Neural progenitor cell (in vitro differentiated cells): ENCODE data around the gene CCDC136. TPM values are rescaled to one million over a fixed set of nuclear protein-coding genes. Genes with fewer than 3 reads are reported as not detected.
A peak's percentile ranks its signal among the peaks of the same experiment; 100 is the strongest.

Experiments
- DNase-seq: peaks from one replicate; pipeline ENCODE4 v3.0.0-alpha.2; 2016; ENCODE audit warnings: low spot score
- H2AFZ ChIP-seq: fragments of 200-600 bp; sonication (generic); replicated peaks from 2 replicates; pipeline ENCODE4 v1.6.1; 2016; ENCODE audit warnings: antibody characterized with exemption
- H3F3A ChIP-seq: fragments of 200-600 bp; sonication (generic); 2 replicates; pipeline ENCODE4 v1.6.1; 2016; ENCODE audit warnings: antibody characterized with exemption, low read depth
- H3K27ac ChIP-seq: fragments of 200-600 bp; sonication (generic); 2 replicates; pipeline ENCODE4 v1.5.1; 2016; ENCODE audit warnings: mild to moderate bottlenecking
- H3K27me3 ChIP-seq: fragments of 200-600 bp; sonication (generic); 2 replicates; pipeline ENCODE4 v1.6.1; 2016; ENCODE audit warnings: mild to moderate bottlenecking, moderate library complexity
- H3K36me3 ChIP-seq: fragments of 200-600 bp; sonication (generic); 2 replicates; pipeline ENCODE4 v1.5.1; 2016
- H3K4me1 ChIP-seq: fragments of 200-600 bp; sonication (generic); 2 replicates; pipeline ENCODE4 v1.6.1; 2016; ENCODE audit warnings: mixed run types
- H3K4me2 ChIP-seq: fragments of 200-600 bp; sonication (generic); 2 replicates; pipeline ENCODE4 v1.6.1; 2016
- H3K4me3 ChIP-seq: fragments of 200-600 bp; sonication (generic); 2 replicates; pipeline ENCODE4 v1.5.1; 2016
- H3K79me2 ChIP-seq: fragments of 200-600 bp; sonication (generic); 2 replicates; pipeline ENCODE4 v1.6.1; 2016; ENCODE audit warnings: low read depth
- H3K9ac ChIP-seq: fragments of 200-600 bp; sonication (generic); 2 replicates; pipeline ENCODE4 v1.6.1; 2016
- H3K9me3 ChIP-seq: fragments of 200-600 bp; sonication (generic); 2 replicates; pipeline ENCODE4 v1.5.1; 2016; ENCODE audit warnings: low read depth
- H4K20me1 ChIP-seq: fragments of 200-600 bp; sonication (generic); 2 replicates; pipeline ENCODE4 v1.6.1; 2016; ENCODE audit warnings: low read depth
- H3K27ac Mint-ChIP-seq: 3 replicates; pipeline ENCODE4 v1.8.0; 2021; ENCODE audit warnings: mixed read lengths
- H3K27me3 Mint-ChIP-seq: 2 replicates; pipeline ENCODE4 v1.8.0; 2022; ENCODE audit warnings: low read depth, mild to moderate bottlenecking, inconsistent platforms, moderate library complexity, mixed read lengths; ENCODE audit not compliant: insufficient read depth
- H3K36me3 Mint-ChIP-seq: 3 replicates; pipeline ENCODE4 v1.8.0; 2021; ENCODE audit warnings: mixed read lengths
- H3K4me1 Mint-ChIP-seq: 3 replicates; pipeline ENCODE4 v1.8.0; 2021; ENCODE audit warnings: mixed read lengths
- H3K4me3 Mint-ChIP-seq: 3 replicates; pipeline ENCODE4 v1.8.0; 2021; ENCODE audit warnings: mild to moderate bottlenecking, moderate library complexity, mixed read lengths
- H3K9me3 Mint-ChIP-seq: 3 replicates; pipeline ENCODE4 v1.8.0; 2020; ENCODE audit warnings: mixed read lengths
- CTCF ChIP-seq: fragments of 200-600 bp; sonication (generic); IDR thresholded peaks from 2 replicates; pipeline ENCODE4 v1.5.1; 2017; ENCODE audit warnings: antibody characterized with exemption, mild to moderate bottlenecking
- EZH2 ChIP-seq: fragments of 200-600 bp; sonication (generic); IDR thresholded peaks from 2 replicates; pipeline ENCODE4 v1.6.1; 2017; ENCODE audit warnings: antibody characterized with exemption, mild to moderate bottlenecking, moderate library complexity
- EZH2phosphoT487 ChIP-seq: fragments of 200-600 bp; sonication (generic); IDR thresholded peaks from 2 replicates; pipeline ENCODE4 v1.6.1; 2017; ENCODE audit warnings: antibody characterized with exemption
- total RNA-seq: library from RNA; depleted of rRNA; stranded (reverse); fragments of >200 nt; gene quantifications from 2 replicates; pipeline ENCODE4 v1.2.3, GENCODE V29; 2015; ENCODE audit warnings: low replicate concordance

Gene CCDC136
- total RNA-seq, 1 donor from 2014 or later, result 93.6 TPM

GRCh38 chr7:128845475-128845874, 53.7 kb downstream of the CCDC136 start:
- Histone ChIP-seq H3K4me1 (no peaks in the 10 kb centered on the region), H4K20me1 (no peaks in the 10 kb centered on the region), H3K36me3 (no peaks in the 10 kb centered on the region), H3K27ac (no peak overlapping the region), H3K9ac (no peak overlapping the region), H3K79me2 (no peaks in the 10 kb centered on the region), H3K4me3 (no peak overlapping the region), H3K27me3 (no peaks in the 10 kb centered on the region), H3K4me2 (no peak overlapping the region), H3K9me3 (no peaks in the 10 kb centered on the region), H2AFZ (no peak overlapping the region), H3F3A (peaks cover 5% of the 10 kb centered on the region)
- DNase-seq, result no peak
- Mint-ChIP-seq H3K9me3 (no peaks in the 10 kb centered on the region), H3K4me1 (no peaks in the 10 kb centered on the region), H3K36me3 (peaks cover 2% of the 10 kb centered on the region), H3K27ac (peak overlapping the region; percentile 38), H3K27me3 (peaks cover 2% of the 10 kb centered on the region), H3K4me3 (no peak overlapping the region)
- no peak for TF ChIP-seq CTCF
- no peak for TF ChIP-seq EZH2phosphoT487
- TF ChIP-seq EZH2, result no peak

GRCh38 chr7:128845987-128846386, 54.2 kb downstream of the CCDC136 start:
- Mint-ChIP-seq H3K4me1 (no peaks in the 10 kb centered on the region), H3K27me3 (peaks cover 2% of the 10 kb centered on the region), H3K4me3 (no peak overlapping the region), H3K27ac (no peak overlapping the region), H3K9me3 (no peaks in the 10 kb centered on the region), H3K36me3 (peaks cover 2% of the 10 kb centered on the region)
- Histone ChIP-seq H3K79me2 (no peaks in the 10 kb centered on the region), H4K20me1 (no peaks in the 10 kb centered on the region), H2AFZ (no peak overlapping the region), H3K4me1 (no peaks in the 10 kb centered on the region), H3K27me3 (no peaks in the 10 kb centered on the region), H3K4me3 (no peak overlapping the region), H3K4me2 (no peak overlapping the region), H3K27ac (no peak overlapping the region), H3F3A (peaks cover 5% of the 10 kb centered on the region), H3K9ac (no peak overlapping the region), H3K9me3 (no peaks in the 10 kb centered on the region), H3K36me3 (no peaks in the 10 kb centered on the region)
- DNase-seq, result no peak
- TF ChIP-seq EZH2, result no peak
- TF ChIP-seq EZH2phosphoT487, result no peak
- no peak for TF ChIP-seq CTCF

- Mint-ChIP-seq H3K27ac (no peak overlapping the region), H3K9me3 (no peaks in the 10 kb centered on the region), H3K4me1 (no peaks in the 10 kb centered on the region), H3K36me3 (peaks cover 2% of the 10 kb centered on the region), H3K4me3 (no peak overlapping the region), H3K27me3 (peaks cover 4% of the 10 kb centered on the region)
- TF ChIP-seq EZH2, result no peak
- TF ChIP-seq EZH2phosphoT487, result no peak
- TF ChIP-seq CTCF, result no peak
- H3K4me2 ChIP-seq, result no peak overlapping the region
- H3K4me3 ChIP-seq, result no peak overlapping the region
- no peak overlapping the region for H3K9ac ChIP-seq
- no peak for DNase-seq
- no peaks in the 10 kb centered on the region for H3F3A ChIP-seq
- H4K20me1 ChIP-seq, result no peaks in the 10 kb centered on the region
- no peaks in the 10 kb centered on the region for H3K27me3 ChIP-seq
- no peaks in the 10 kb centered on the region for H3K9me3 ChIP-seq
- no peaks in the 10 kb centered on the region for H3K79me2 ChIP-seq
- no peak overlapping the region for H2AFZ ChIP-seq
- no peaks in the 10 kb centered on the region for H3K36me3 ChIP-seq
- H3K4me1 ChIP-seq, result no peaks in the 10 kb centered on the region
- H3K27ac ChIP-seq, result no peak overlapping the region
Observed at GRCh38 chr7:128846781-128847444, 55.1 kb downstream of the CCDC136 start.
